H9 (cell line): ENCODE data around the gene OR2Z1. TPM values are rescaled to one million over a fixed set of nuclear protein-coding genes. Genes with fewer than 3 reads are reported as not detected.

Experiments used
- DNase-seq: peaks from one replicate; pipeline ENCODE4 v3.0.0-alpha.2; 2017
- H2AFZ ChIP-seq: one replicate; pipeline ENCODE4 v1.6.1; 2013; ENCODE audit warnings: mild to moderate bottlenecking, low read length, control low read depth, moderate library complexity
- H2AK5ac ChIP-seq: 2 replicates; pipeline ENCODE4 v1.6.1; 2013; ENCODE audit warnings: low read length, control low read depth, mixed read lengths; ENCODE audit not compliant: insufficient read length
- H2BK120ac ChIP-seq: one replicate; pipeline ENCODE4 v1.6.1; 2013; ENCODE audit warnings: low read depth, mild to moderate bottlenecking, low read length, control low read depth, inconsistent platforms; ENCODE audit not compliant: poor library complexity, severe bottlenecking
- H2BK12ac ChIP-seq: 2 replicates; pipeline ENCODE4 v1.6.1; 2013; ENCODE audit warnings: low read length, control low read depth, mixed read lengths, low read depth; ENCODE audit not compliant: insufficient read length
- H2BK15ac ChIP-seq: 2 replicates; pipeline ENCODE4 v1.6.1; 2013; ENCODE audit warnings: low read depth, low read length, control low read depth
- H2BK20ac ChIP-seq: one replicate; pipeline ENCODE4 v1.6.1; 2013; ENCODE audit warnings: low read depth, mild to moderate bottlenecking, low read length, control low read depth, inconsistent platforms; ENCODE audit not compliant: poor library complexity, severe bottlenecking
- H2BK5ac ChIP-seq: 2 replicates; pipeline ENCODE4 v1.6.1; 2013; ENCODE audit warnings: low read length, control low read depth, mixed read lengths; ENCODE audit not compliant: insufficient read length
- H3K14ac ChIP-seq: 2 replicates; pipeline ENCODE4 v1.6.1; 2013; ENCODE audit warnings: low read length, control low read depth; ENCODE audit not compliant: insufficient read depth
- H3K18ac ChIP-seq: 2 replicates; pipeline ENCODE4 v1.6.1; 2013; ENCODE audit warnings: low read depth, mild to moderate bottlenecking, mixed read lengths, low read length, control low read depth; ENCODE audit not compliant: insufficient read length
- H3K23ac ChIP-seq: 2 replicates; pipeline ENCODE4 v1.6.1; 2013; ENCODE audit warnings: low read length, control low read depth, mixed read lengths, low read depth; ENCODE audit not compliant: insufficient read length
- H3K23me2 ChIP-seq: 2 replicates; pipeline ENCODE4 v1.6.1; 2013; ENCODE audit warnings: low read depth, mild to moderate bottlenecking, mixed read lengths, low read length, control low read depth; ENCODE audit not compliant: insufficient read length, poor library complexity, severe bottlenecking
- H3K27ac ChIP-seq: 2 replicates; pipeline ENCODE4 v1.5.1; 2013; ENCODE audit warnings: low read length, control low read depth, mixed read lengths, low read depth; ENCODE audit not compliant: insufficient read length
- H3K27me3 ChIP-seq: 2 replicates; pipeline ENCODE4 v1.6.1; 2013; ENCODE audit warnings: low read length, control low read depth, inconsistent platforms; ENCODE audit not compliant: insufficient read depth
- H3K4ac ChIP-seq: 2 replicates; pipeline ENCODE4 v1.6.1; 2013; ENCODE audit warnings: low read depth, mild to moderate bottlenecking, control low read depth, inconsistent platforms, low read length, moderate library complexity
- H3K4me1 ChIP-seq: 2 replicates; pipeline ENCODE4 v1.6.1; 2013; ENCODE audit warnings: low read length, control low read depth, inconsistent platforms; ENCODE audit not compliant: insufficient read depth
- H3K4me2 ChIP-seq: 2 replicates; pipeline ENCODE4 v1.6.1; 2013; ENCODE audit warnings: low read length, control low read depth, mixed read lengths; ENCODE audit not compliant: insufficient read length, insufficient read depth
- H3K56ac ChIP-seq: 2 replicates; pipeline ENCODE4 v1.6.1; 2013; ENCODE audit warnings: low read depth, mild to moderate bottlenecking, mixed read lengths, low read length, control low read depth; ENCODE audit not compliant: insufficient read length
- H3K79me1 ChIP-seq: 2 replicates; pipeline ENCODE4 v1.6.1; 2013; ENCODE audit warnings: low read depth, mild to moderate bottlenecking, moderate library complexity, low read length, control low read depth, inconsistent platforms; ENCODE audit not compliant: insufficient read depth, poor library complexity, severe bottlenecking
- H3K79me2 ChIP-seq: 2 replicates; pipeline ENCODE4 v1.6.1; 2013; ENCODE audit warnings: low read length, control low read depth, inconsistent platforms; ENCODE audit not compliant: insufficient read depth
- H3K9ac ChIP-seq: 2 replicates; pipeline ENCODE4 v1.6.1; 2013; ENCODE audit warnings: low read length, control low read depth, mixed read lengths; ENCODE audit not compliant: insufficient read length; ENCODE audit errors: extremely low read depth
- H3K9me3 ChIP-seq: one replicate; pipeline ENCODE4 v1.6.1; 2013; ENCODE audit warnings: low read depth, low read length, inconsistent platforms; ENCODE audit not compliant: control insufficient read depth
- H3T11ph ChIP-seq: one replicate; pipeline ENCODE4 v1.6.1; 2013; ENCODE audit warnings: mild to moderate bottlenecking, low read length, control low read depth, inconsistent platforms
- H4K20me1 ChIP-seq: one replicate; pipeline ENCODE4 v1.6.1; 2013; ENCODE audit not compliant: control insufficient read depth, insufficient read length, insufficient read depth
- H4K5ac ChIP-seq: 2 replicates; pipeline ENCODE4 v1.6.1; 2013; ENCODE audit warnings: low read depth, mild to moderate bottlenecking, mixed read lengths, low read length, control low read depth; ENCODE audit not compliant: insufficient read length
- H4K8ac ChIP-seq: replicated peaks from 2 replicates; pipeline ENCODE4 v1.6.1; 2013; ENCODE audit warnings: low read length, control low read depth, mixed read lengths, low read depth; ENCODE audit not compliant: insufficient read length
- H4K91ac ChIP-seq: 2 replicates; pipeline ENCODE4 v1.6.1; 2013; ENCODE audit warnings: low read depth, mild to moderate bottlenecking, moderate library complexity, mixed read lengths, low read length, control low read depth; ENCODE audit not compliant: insufficient read length
- H3K27ac Mint-ChIP-seq, 3 experiments: 2 replicates in 2 of 3; 3 replicates in 1 of 3; pipeline ENCODE4 v1.8.0; 2020 to 2021; ENCODE audit warnings: mixed read lengths in 3 of 3, mild to moderate bottlenecking in 1 of 3, moderate library complexity in 1 of 3
- H3K27me3 Mint-ChIP-seq: 2 replicates; pipeline ENCODE4 v1.8.0; 2021; ENCODE audit warnings: low read depth, mild to moderate bottlenecking, moderate library complexity, mixed read lengths
- H3K36me3 Mint-ChIP-seq, 3 experiments: 2 replicates in 2 of 3; 3 replicates in 1 of 3; pipeline ENCODE4 v1.8.0; 2020 to 2021; ENCODE audit warnings: low read depth in 3 of 3, mixed read lengths in 3 of 3; ENCODE audit not compliant: insufficient read depth in 1 of 3
- H3K4me1 Mint-ChIP-seq, 2 experiments: 2 replicates each; pipeline ENCODE4 v1.8.0; 2020; ENCODE audit warnings: mixed read lengths in 2 of 2
- H3K4me3 Mint-ChIP-seq, 2 experiments: 2 replicates in 1 of 2; 3 replicates in 1 of 2; pipeline ENCODE4 v1.8.0; 2020 to 2021; ENCODE audit warnings: mild to moderate bottlenecking in 2 of 2, mixed read lengths in 2 of 2, moderate library complexity in 1 of 2
- H3K9me3 Mint-ChIP-seq, 2 experiments: 2 replicates in 1 of 2; 3 replicates in 1 of 2; pipeline ENCODE4 v1.8.0; 2020; ENCODE audit warnings: mild to moderate bottlenecking in 2 of 2, mixed read lengths in 2 of 2, moderate library complexity in 1 of 2
- WGBS: extraction: QIAGEN DNeasy Blood & Tissue Kit; methylation state at CpG from one replicate; pipeline ENCODE4 v1.1.7; 2013; ENCODE audit warnings: missing lambda C conversion rate, low lambda C conversion rate, mixed read lengths; ENCODE audit not compliant: insufficient read length; ENCODE audit errors: extremely low coverage; 5-methylcytosine and 5-hydroxymethylcytosine counted together
- total RNA-seq: library from RNA; stranded (reverse); gene quantifications from 2 replicates; pipeline ENCODE4 v1.2.1, GENCODE V29; 2021
- TF ChIP-seq, protein P1 (sequence below): fragments of 200-600 bp; sonication (generic); conservative IDR thresholded peaks from 3 replicates; pipeline ENCODE4 v1.8.0; 2021; ENCODE audit warnings: antibody characterized with exemption, mild to moderate bottlenecking

OR2Z1 gene
- total RNA-seq, 1 experiment from 2014 or later: not detected

DNA sequence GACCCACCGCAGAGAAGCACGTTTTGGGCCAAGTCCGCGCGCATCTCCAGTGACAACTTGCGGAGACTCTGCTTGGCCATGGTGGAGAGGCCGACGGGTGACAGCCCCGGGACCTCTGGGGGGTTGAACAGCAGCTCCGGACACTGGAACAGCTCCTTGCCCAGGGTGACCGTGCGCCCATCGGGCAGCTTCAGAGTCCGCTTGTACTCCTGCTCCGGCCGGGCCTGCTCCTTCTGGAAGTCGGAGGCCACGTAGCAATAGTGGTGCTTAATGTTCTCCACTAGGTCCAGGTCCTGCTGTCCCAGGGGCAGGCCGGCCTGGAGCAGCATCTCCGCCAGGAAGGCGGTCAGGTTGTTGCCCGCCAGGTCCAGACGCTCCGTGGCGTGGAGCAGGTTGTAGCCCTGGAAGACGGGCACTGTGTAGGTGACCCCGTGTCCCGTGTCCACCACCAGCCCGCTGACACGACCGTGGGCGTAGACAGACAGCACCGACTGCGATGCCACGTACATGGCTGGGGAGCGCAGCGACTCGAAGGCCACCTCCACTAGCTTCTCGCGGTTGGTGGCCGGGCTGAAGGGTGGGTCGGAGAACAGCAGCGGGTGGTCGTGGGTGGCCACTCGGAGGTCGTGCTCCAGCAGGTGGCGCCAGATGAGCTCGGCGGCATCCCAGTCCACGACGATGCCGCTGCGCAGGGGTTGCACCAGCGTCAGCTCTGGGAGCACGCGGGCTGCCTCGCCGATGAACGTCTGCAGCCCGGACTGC lies 23.6 kb upstream of the OR2Z1 start:
- no peaks in the 10 kb centered on the region for H3K4me1 ChIP-seq
- WGBS: no CpG with 5 or more reads among the region's 60 CpGs
- no peak overlapping the region for H3K9ac ChIP-seq
- no peak overlapping the region for H3K23ac ChIP-seq
- no peak overlapping the region for H4K91ac ChIP-seq
- H3K27ac ChIP-seq: no peak overlapping the region
- Mint-ChIP-seq H3K27me3 (peaks cover 45% of the 10 kb centered on the region), H3K36me3 (no peaks in the 10 kb centered on the region), H3K9me3 (peaks cover 0 to 61% of the 10 kb centered on the region in 2 experiments; a peak in 3 of 5 replicates), H3K27ac (no peak overlapping the region), H3K4me3 (no peak overlapping the region), H3K4me1 (peaks cover 0 to 3% of the 10 kb centered on the region in 2 experiments; a peak in 2 of 4 replicates)
- H3K56ac ChIP-seq: no peak overlapping the region
- TF ChIP-seq, protein P1, sequence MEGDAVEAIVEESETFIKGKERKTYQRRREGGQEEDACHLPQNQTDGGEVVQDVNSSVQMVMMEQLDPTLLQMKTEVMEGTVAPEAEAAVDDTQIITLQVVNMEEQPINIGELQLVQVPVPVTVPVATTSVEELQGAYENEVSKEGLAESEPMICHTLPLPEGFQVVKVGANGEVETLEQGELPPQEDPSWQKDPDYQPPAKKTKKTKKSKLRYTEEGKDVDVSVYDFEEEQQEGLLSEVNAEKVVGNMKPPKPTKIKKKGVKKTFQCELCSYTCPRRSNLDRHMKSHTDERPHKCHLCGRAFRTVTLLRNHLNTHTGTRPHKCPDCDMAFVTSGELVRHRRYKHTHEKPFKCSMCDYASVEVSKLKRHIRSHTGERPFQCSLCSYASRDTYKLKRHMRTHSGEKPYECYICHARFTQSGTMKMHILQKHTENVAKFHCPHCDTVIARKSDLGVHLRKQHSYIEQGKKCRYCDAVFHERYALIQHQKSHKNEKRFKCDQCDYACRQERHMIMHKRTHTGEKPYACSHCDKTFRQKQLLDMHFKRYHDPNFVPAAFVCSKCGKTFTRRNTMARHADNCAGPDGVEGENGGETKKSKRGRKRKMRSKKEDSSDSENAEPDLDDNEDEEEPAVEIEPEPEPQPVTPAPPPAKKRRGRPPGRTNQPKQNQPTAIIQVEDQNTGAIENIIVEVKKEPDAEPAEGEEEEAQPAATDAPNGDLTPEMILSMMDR: peak; percentile 68
- no peak overlapping the region for H4K8ac ChIP-seq
- peak; percentile 76 for DNase-seq
- no peak overlapping the region for H2AFZ ChIP-seq
- H2BK12ac ChIP-seq: no peak overlapping the region
- H3T11ph ChIP-seq: no peak overlapping the region
- H2BK20ac ChIP-seq: no peak overlapping the region
- H3K14ac ChIP-seq: no peak overlapping the region; the same call in 1 of the 2 replicates
- H3K27me3 ChIP-seq: no peaks in the 10 kb centered on the region; the same call in 1 of the 2 replicates
- no peak overlapping the region for H2BK120ac ChIP-seq
- H3K79me2 ChIP-seq: no peaks in the 10 kb centered on the region
- H3K4ac ChIP-seq: no peak overlapping the region
- H4K20me1 ChIP-seq: no peaks in the 10 kb centered on the region
- no peak overlapping the region for H2AK5ac ChIP-seq
- no peak overlapping the region for H4K5ac ChIP-seq
- H3K9me3 ChIP-seq: no peaks in the 10 kb centered on the region
- H3K79me1 ChIP-seq: no peaks in the 10 kb centered on the region
- no peak overlapping the region for H2BK5ac ChIP-seq
- H3K23me2 ChIP-seq: no peaks in the 10 kb centered on the region
- H2BK15ac ChIP-seq: no peak overlapping the region
- no peak overlapping the region for H3K4me2 ChIP-seq
- H3K18ac ChIP-seq: no peak overlapping the region
